Urinary bladder (tissue), 2 donors: ENCODE data around the gene LRAT. TPM values are rescaled to one million over a fixed set of nuclear protein-coding genes. Genes with fewer than 3 reads are reported as not detected.

Source experiments
- polyA plus RNA-seq: library from polyadenylated mRNA; stranded (reverse); fragments of 200-250 nt; gene quantifications from one replicate; pipeline ENCODE4 v1.2.3, GENCODE V29; 2013
- small RNA-seq: library from RNA; depleted of rRNA; stranded (forward); fragments of <200 nt; gene quantifications from one replicate; pipeline ENCODE3, GENCODE V24; 2014
- total RNA-seq: library from RNA; depleted of rRNA; stranded (reverse); fragments of >200 nt; gene quantifications from one replicate; pipeline ENCODE4 v1.2.3, GENCODE V29; 2014
- donor health status: healthy.

LRAT gene
- total and polyA plus RNA-seq, 2 donors = 0.06 to 0.58 TPM

Small RNA genes within 50 kb of the gene (small RNA-seq; reads per million reads assigned to genes)
- gene NDUFB2P1 (not detected), gene RNU2-44P (not detected), gene RNU2-66P (not detected)

Other genes with a start within 250 kb of the LRAT start
- 78.4 TPM for gene PLRG1, start 193.6 kb upstream of the LRAT start, total RNA-seq
- gene PLRG1, start 193.6 kb upstream of the LRAT start, polyA plus RNA-seq = 43.1 TPM
- not detected for gene FGB, start 181.0 kb upstream of the LRAT start, total RNA-seq
- gene FGB, start 181.0 kb upstream of the LRAT start, polyA plus RNA-seq = 11.6 TPM
- gene FGA, start 153.3 kb upstream of the LRAT start, total RNA-seq = not detected
- gene FGA, start 153.3 kb upstream of the LRAT start, polyA plus RNA-seq = 9.4 TPM
- gene FGG, start 131.3 kb upstream of the LRAT start, total RNA-seq = not detected
- 9.9 TPM for gene FGG, start 131.3 kb upstream of the LRAT start, polyA plus RNA-seq
- not detected for gene RBM46, start 37.3 kb downstream of the LRAT start, total RNA-seq
- gene RBM46, start 37.3 kb downstream of the LRAT start, polyA plus RNA-seq = not detected